HFFc6 (cell line): ENCODE measurements around the gene FBXL17. TPM values are rescaled to one million over a fixed set of nuclear protein-coding genes. Genes with fewer than 3 reads are reported as not detected.

Experiments used
- DNase-seq: peaks from one replicate; pipeline ENCODE4 v3.0.0-alpha.2; 2018
- H3K27ac Mint-ChIP-seq: 2 replicates; pipeline ENCODE4 v1.8.0; 2020; ENCODE audit warnings: mild to moderate bottlenecking, mixed read lengths
- H3K27me3 Mint-ChIP-seq: 2 replicates; pipeline ENCODE4 v1.8.0; 2021; ENCODE audit warnings: mild to moderate bottlenecking, moderate library complexity, mixed read lengths; ENCODE audit not compliant: insufficient read depth
- H3K36me3 Mint-ChIP-seq: 2 replicates; pipeline ENCODE4 v1.8.0; 2021; ENCODE audit warnings: low read depth, mixed read lengths
- H3K4me1 Mint-ChIP-seq: 2 replicates; pipeline ENCODE4 v1.8.0; 2020; ENCODE audit warnings: low read depth, mixed read lengths
- H3K4me3 Mint-ChIP-seq: 2 replicates; pipeline ENCODE4 v1.8.0; 2020; ENCODE audit warnings: mild to moderate bottlenecking, moderate library complexity, mixed read lengths
- H3K9me3 Mint-ChIP-seq: 2 replicates; pipeline ENCODE4 v1.8.0; 2020; ENCODE audit warnings: mild to moderate bottlenecking, mixed read lengths
- total RNA-seq, 6 experiments: library from RNA; stranded (reverse); fragmentation: NEBNext Ultra II Directional; extraction: Animal tissue kit (Norgen Biotek cat#: 25700); gene quantifications; 2 replicates in 1 of 6; 3 replicates in 5 of 6; pipeline ENCODE4 v1.2.3, GENCODE V29; 2021
- TF ChIP-seq, protein P1 (sequence below): fragments of 200-600 bp; sonication (generic); IDR thresholded peaks from 2 replicates; pipeline ENCODE4 v1.5.0; 2021; ENCODE audit warnings: antibody characterized with exemption, mild to moderate bottlenecking

FBXL17 gene
- total RNA-seq, 6 experiments from 2014 or later, result 8.2 to 13.1 (median 10.8) TPM

GRCh38 chr5:108212775-108213346 is 169.0 kb downstream of the FBXL17 start:
- no peak for DNase-seq
- TF ChIP-seq, protein P1, sequence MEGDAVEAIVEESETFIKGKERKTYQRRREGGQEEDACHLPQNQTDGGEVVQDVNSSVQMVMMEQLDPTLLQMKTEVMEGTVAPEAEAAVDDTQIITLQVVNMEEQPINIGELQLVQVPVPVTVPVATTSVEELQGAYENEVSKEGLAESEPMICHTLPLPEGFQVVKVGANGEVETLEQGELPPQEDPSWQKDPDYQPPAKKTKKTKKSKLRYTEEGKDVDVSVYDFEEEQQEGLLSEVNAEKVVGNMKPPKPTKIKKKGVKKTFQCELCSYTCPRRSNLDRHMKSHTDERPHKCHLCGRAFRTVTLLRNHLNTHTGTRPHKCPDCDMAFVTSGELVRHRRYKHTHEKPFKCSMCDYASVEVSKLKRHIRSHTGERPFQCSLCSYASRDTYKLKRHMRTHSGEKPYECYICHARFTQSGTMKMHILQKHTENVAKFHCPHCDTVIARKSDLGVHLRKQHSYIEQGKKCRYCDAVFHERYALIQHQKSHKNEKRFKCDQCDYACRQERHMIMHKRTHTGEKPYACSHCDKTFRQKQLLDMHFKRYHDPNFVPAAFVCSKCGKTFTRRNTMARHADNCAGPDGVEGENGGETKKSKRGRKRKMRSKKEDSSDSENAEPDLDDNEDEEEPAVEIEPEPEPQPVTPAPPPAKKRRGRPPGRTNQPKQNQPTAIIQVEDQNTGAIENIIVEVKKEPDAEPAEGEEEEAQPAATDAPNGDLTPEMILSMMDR, result no peak
- Mint-ChIP-seq H3K9me3 (0 out of 2 replicates have a peak, but pooled peaks cover 3% of the 10 kb centered on the region), H3K4me1 (peaks cover 8% of the 10 kb centered on the region), H3K27ac (no peak overlapping the region), H3K27me3 (no peaks in the 10 kb centered on the region), H3K36me3 (no peaks in the 10 kb centered on the region), H3K4me3 (no peak overlapping the region)

- Mint-ChIP-seq H3K36me3 (no peaks in the 10 kb centered on the region), H3K9me3 (no peaks in the 10 kb centered on the region), H3K4me3 (no peak overlapping the region), H3K4me1 (no peaks in the 10 kb centered on the region), H3K27ac (no peak overlapping the region), H3K27me3 (no peaks in the 10 kb centered on the region)
- TF ChIP-seq, protein P1, result no peak
- no peak for DNase-seq
These were observed 175.2 kb downstream of the FBXL17 start for GRCh38 chr5:108206707-108207106.

GRCh38 chr5:108201721-108202120 is 180.2 kb downstream of the FBXL17 start:
- Mint-ChIP-seq H3K4me1 (no peaks in the 10 kb centered on the region), H3K9me3 (no peaks in the 10 kb centered on the region), H3K36me3 (no peaks in the 10 kb centered on the region), H3K27me3 (no peaks in the 10 kb centered on the region), H3K27ac (no peak overlapping the region), H3K4me3 (no peak overlapping the region)
- DNase-seq, result no peak
- TF ChIP-seq, protein P1, result no peak

- Mint-ChIP-seq H3K4me1 (peaks cover 19% of the 10 kb centered on the region), H3K9me3 (no peaks in the 10 kb centered on the region), H3K27ac (no peak overlapping the region), H3K27me3 (peaks cover 1% of the 10 kb centered on the region; the same call in 1 of the 2 replicates), H3K36me3 (no peaks in the 10 kb centered on the region), H3K4me3 (no peak overlapping the region)
- TF ChIP-seq, protein P1, result no peak
- DNase-seq, result no peak
These were observed 185.6 kb downstream of the FBXL17 start for GRCh38 chr5:108196276-108196675.

DNA sequence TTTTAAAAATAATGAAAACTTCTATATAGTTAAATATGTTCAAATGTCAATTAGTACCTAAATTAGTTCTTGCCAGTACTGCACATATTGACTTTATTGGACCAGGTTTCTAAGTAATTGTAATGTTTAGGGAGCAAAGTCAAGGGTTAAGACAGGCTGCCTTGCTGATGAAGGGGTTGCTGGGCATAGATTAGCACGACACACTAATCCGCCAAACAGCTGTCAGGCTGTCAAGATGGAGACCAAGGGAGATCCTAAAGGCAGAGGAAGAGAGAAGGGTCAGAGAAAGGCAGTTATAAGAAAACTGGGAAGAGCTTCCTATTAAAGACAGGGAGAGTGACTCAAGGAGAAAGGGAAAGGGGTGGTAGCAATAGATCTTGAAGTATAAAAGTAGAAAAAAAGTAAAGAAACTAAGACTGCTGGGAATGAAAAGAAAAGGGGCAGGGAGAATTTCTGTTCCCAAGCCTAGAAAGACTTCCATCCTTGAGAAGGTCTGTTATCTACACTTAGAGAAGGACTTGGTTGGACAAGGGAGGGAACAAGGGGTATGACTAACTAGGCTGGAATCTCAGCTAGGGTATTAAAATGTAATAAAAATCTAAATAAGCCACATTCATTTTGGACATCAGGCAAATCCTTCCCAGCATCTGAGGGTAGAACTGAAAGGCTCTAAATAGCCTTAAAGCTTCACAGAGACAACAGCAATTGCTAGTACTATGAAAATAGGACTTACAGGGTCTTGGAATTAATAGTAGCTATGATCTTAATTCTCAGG is 188.7 kb downstream of the FBXL17 start:
- H3K27ac Mint-ChIP-seq, result peak overlapping the region; percentile 15; the same call in 1 of the 2 replicates
- H3K9me3 Mint-ChIP-seq, result no peaks in the 10 kb centered on the region
- no peak overlapping the region for H3K4me3 Mint-ChIP-seq
- TF ChIP-seq, protein P1, result no peak
- H3K4me1 Mint-ChIP-seq, result peaks cover 19% of the 10 kb centered on the region
- peak; percentile 60 for DNase-seq
- H3K36me3 Mint-ChIP-seq, result no peaks in the 10 kb centered on the region
- peaks cover 1% of the 10 kb centered on the region; the same call in 1 of the 2 replicates for H3K27me3 Mint-ChIP-seq
